OCI-LY7 (cell line): ENCODE measurements around the gene TRHDE. TPM values are rescaled to one million over a fixed set of nuclear protein-coding genes. Genes with fewer than 3 reads are reported as not detected.
A peak's percentile ranks its signal among the peaks of the same experiment; 100 is the strongest.

Source experiments
- BruUV-seq: library from RNA; stranded (reverse); fragments of 400-500 nt; replicated peaks from 2 replicates; lab custom pipeline; 2021; lab: Mats Ljungman, UMichigan
- CTCF ChIA-PET: fragments of 300-600 bp; sonication (Branson Sonifier 250); formaldehyde crosslinking; loops from one replicate; lab custom pipeline; 2022; ENCODE audit warnings: antibody characterized with exemption; ENCODE audit not compliant: unreplicated experiment; lab: Charles Lee
- POLR2A ChIA-PET: fragments of 300-600 bp; sonication (Branson Sonifier 250); formaldehyde crosslinking; loops from one replicate; lab custom pipeline; 2022; ENCODE audit warnings: antibody characterized with exemption; lab: Charles Lee
- DNase-seq: peaks from one replicate; pipeline ENCODE4 v3.0.0-alpha.2; 2015; ENCODE audit warnings: low spot score
- H2AFZ ChIP-seq: fragments of 200-600 bp; sonication (generic), shearing (Covaris generic); 2 replicates; pipeline ENCODE4 v1.6.1; 2014; ENCODE audit warnings: mild to moderate bottlenecking, antibody characterized with exemption, low read length, moderate library complexity
- H3K27ac ChIP-seq: fragments of 200-600 bp; sonication (generic); 2 replicates; pipeline ENCODE4 v1.5.1; 2014; ENCODE audit warnings: mixed run types, low read depth, mild to moderate bottlenecking, moderate library complexity, low read length, inconsistent platforms; ENCODE audit not compliant: poor library complexity, severe bottlenecking
- H3K36me3 ChIP-seq: fragments of 200-600 bp; sonication (generic); 2 replicates; pipeline ENCODE4 v1.6.1; 2014; ENCODE audit warnings: mild to moderate bottlenecking, antibody characterized with exemption, low read length, moderate library complexity, mixed read lengths; ENCODE audit not compliant: insufficient read depth
- H3K4me1 ChIP-seq: fragments of 200-600 bp; sonication (generic); 2 replicates; pipeline ENCODE4 v1.5.1; 2014; ENCODE audit warnings: mild to moderate bottlenecking, low read length; ENCODE audit not compliant: insufficient read depth, poor library complexity, severe bottlenecking
- H3K4me2 ChIP-seq: fragments of 200-600 bp; sonication (generic); 2 replicates; pipeline ENCODE4 v1.6.1; 2014; ENCODE audit warnings: mild to moderate bottlenecking, low read length
- H3K4me3 ChIP-seq: fragments of 200-600 bp; sonication (generic); 2 replicates; pipeline ENCODE4 v1.5.1; 2014; ENCODE audit warnings: mild to moderate bottlenecking, low read depth, low read length; ENCODE audit not compliant: poor library complexity, severe bottlenecking
- H3K79me2 ChIP-seq: fragments of 200-600 bp; sonication (generic); 2 replicates; pipeline ENCODE4 v1.6.1; 2016; ENCODE audit warnings: low read depth, mild to moderate bottlenecking, low read length, moderate library complexity, mixed read lengths; ENCODE audit not compliant: insufficient read depth
- H3K9me2 ChIP-seq: fragments of 200-600 bp; sonication (generic); 2 replicates; pipeline ENCODE4 v1.6.1; 2016; ENCODE audit warnings: mild to moderate bottlenecking, low read length, mixed read lengths; ENCODE audit not compliant: insufficient read depth
- H3K9me3 ChIP-seq: fragments of 200-600 bp; sonication (generic); 2 replicates; pipeline ENCODE4 v1.6.1; 2014; ENCODE audit warnings: mild to moderate bottlenecking, mixed run types, low read length, mixed read lengths
- H4K20me1 ChIP-seq: fragments of 200-600 bp; sonication (generic); 2 replicates; pipeline ENCODE4 v1.6.1; 2014; ENCODE audit warnings: mild to moderate bottlenecking, antibody characterized with exemption, low read length, moderate library complexity, mixed read lengths; ENCODE audit not compliant: insufficient read depth
- EZH2phosphoT487 ChIP-seq: fragments of 200-600 bp; sonication (generic); IDR thresholded peaks from 2 replicates; pipeline ENCODE4 v1.6.1; 2018; ENCODE audit warnings: low read depth, borderline replicate concordance, mild to moderate bottlenecking, mixed run types, antibody characterized with exemption, low read length, moderate library complexity, mixed read lengths
- intact Hi-C: fragments of 100-400 bp; cut with micrococcal nuclease; formaldehyde crosslinking; loops from one replicate; pipeline ENCODE4 v1.10.0; 2022; ENCODE audit not compliant: unreplicated experiment
- total RNA-seq, 2 experiments: library from RNA; depleted of rRNA in 1 of 2; stranded (reverse); fragments of >200 nt in 1 of 2; shearing (Covaris generic) in 1 of 2; gene quantifications; 2 replicates each; pipeline ENCODE4 v1.2.3, GENCODE V29; 2014 to 2022
- TF ChIP-seq, protein P1 (sequence below): fragments of 200-600 bp; sonication (generic); conservative IDR thresholded peaks from 2 replicates; pipeline ENCODE4 v1.5.1; 2014; ENCODE audit warnings: mild to moderate bottlenecking, antibody characterized with exemption, low read length, moderate library complexity, mixed read lengths

TRHDE gene
- total RNA-seq, 2 experiments from 2014 or later = not detected

DNA sequence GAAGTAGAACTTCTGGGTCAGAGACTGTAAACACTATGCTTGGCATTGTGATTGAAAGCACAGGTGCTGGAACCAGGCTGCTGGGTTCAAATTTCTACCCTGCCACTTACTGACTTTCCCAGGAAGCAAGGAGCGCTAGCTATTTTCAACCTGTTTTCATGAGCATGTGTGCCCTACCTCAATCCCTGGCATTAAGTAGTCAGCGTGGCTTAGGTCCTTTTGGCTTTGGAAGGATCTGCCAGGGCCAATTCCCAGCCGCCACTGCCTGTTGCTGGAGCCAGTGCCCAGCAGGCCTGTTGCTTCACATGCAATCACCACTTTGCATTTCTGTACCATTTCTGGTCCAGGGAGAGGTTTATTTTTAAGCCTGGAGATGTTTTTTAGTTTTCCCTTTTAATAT lies 196.3 kb downstream of the TRHDE start:
- intact Hi-C loops = no loop called here
- Histone ChIP-seq H3K27ac (no peak overlapping the region), H3K4me2 (no peak overlapping the region), H3K9me2 (no peaks in the 10 kb centered on the region), H2AFZ (no peak overlapping the region), H3K4me1 (no peaks in the 10 kb centered on the region), H3K9me3 (no peaks in the 10 kb centered on the region), H4K20me1 (no peaks in the 10 kb centered on the region), H3K36me3 (no peaks in the 10 kb centered on the region), H3K4me3 (no peak overlapping the region), H3K79me2 (no peaks in the 10 kb centered on the region)
- no peak for TF ChIP-seq EZH2phosphoT487
- TF ChIP-seq, protein P1, sequence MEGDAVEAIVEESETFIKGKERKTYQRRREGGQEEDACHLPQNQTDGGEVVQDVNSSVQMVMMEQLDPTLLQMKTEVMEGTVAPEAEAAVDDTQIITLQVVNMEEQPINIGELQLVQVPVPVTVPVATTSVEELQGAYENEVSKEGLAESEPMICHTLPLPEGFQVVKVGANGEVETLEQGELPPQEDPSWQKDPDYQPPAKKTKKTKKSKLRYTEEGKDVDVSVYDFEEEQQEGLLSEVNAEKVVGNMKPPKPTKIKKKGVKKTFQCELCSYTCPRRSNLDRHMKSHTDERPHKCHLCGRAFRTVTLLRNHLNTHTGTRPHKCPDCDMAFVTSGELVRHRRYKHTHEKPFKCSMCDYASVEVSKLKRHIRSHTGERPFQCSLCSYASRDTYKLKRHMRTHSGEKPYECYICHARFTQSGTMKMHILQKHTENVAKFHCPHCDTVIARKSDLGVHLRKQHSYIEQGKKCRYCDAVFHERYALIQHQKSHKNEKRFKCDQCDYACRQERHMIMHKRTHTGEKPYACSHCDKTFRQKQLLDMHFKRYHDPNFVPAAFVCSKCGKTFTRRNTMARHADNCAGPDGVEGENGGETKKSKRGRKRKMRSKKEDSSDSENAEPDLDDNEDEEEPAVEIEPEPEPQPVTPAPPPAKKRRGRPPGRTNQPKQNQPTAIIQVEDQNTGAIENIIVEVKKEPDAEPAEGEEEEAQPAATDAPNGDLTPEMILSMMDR = no peak
- no TSS peak for BruUV-seq
- no peak for DNase-seq
- CTCF ChIA-PET = no interaction called here
- POLR2A ChIA-PET = no interaction called here

DNA sequence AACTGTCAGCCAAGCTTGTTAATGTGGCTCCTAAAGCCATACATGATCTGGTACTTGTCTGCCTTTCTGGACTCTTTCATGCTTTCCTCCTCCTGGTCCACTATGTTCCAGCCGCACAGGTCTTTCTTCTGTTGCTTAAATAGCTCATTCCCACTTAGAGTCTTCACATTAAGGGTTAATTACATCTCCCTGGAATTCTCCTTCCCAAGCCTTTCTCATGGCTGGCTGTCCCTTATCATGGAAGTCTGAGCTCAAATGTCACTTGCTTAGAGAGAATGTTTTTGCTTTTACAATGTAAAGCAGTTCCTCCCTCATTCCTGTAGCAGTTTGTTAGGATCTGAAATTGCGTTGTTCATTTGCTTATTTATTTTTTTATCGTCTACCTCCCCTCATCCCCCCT lies 199.6 kb downstream of the TRHDE start:
- Histone ChIP-seq H4K20me1 (no peaks in the 10 kb centered on the region), H3K79me2 (no peaks in the 10 kb centered on the region), H2AFZ (no peak overlapping the region), H3K27ac (no peak overlapping the region), H3K4me1 (no peaks in the 10 kb centered on the region), H3K4me2 (no peak overlapping the region), H3K9me3 (no peaks in the 10 kb centered on the region), H3K9me2 (no peaks in the 10 kb centered on the region), H3K4me3 (no peak overlapping the region), H3K36me3 (no peaks in the 10 kb centered on the region)
- no TSS peak for BruUV-seq
- TF ChIP-seq, protein P1 = no peak
- no peak for TF ChIP-seq EZH2phosphoT487
- ChIA-PET CTCF (no interaction called here), POLR2A (no interaction called here)
- intact Hi-C loops = no loop called here
- no peak for DNase-seq

DNA sequence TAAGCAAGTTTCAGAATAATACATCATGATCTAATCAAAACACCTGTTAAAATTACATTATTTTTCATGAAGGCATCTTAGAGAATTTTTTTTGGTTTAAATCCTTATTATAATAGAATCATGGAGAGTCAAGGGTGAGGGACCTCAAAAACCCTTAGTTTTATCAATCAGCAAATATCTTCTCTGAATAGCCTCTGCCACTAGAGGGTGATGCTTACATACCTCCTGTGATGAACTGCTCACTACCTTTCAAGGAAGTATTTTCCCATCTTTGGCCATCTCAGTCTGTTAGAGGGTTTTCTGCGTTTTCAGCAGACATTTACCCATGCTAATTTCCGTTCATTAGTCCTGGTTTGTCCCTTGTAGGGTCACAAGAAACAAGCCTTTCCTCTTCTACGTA lies 200.2 kb downstream of the TRHDE start:
- H3K4me1 ChIP-seq = no peaks in the 10 kb centered on the region
- no peaks in the 10 kb centered on the region for H3K9me3 ChIP-seq
- no peak overlapping the region for H2AFZ ChIP-seq
- H3K4me3 ChIP-seq = no peak overlapping the region
- peak; percentile 17 for DNase-seq
- ChIA-PET POLR2A (no interaction called here), CTCF (no interaction called here)
- H3K27ac ChIP-seq = no peak overlapping the region
- H3K79me2 ChIP-seq = no peaks in the 10 kb centered on the region
- no peaks in the 10 kb centered on the region for H3K36me3 ChIP-seq
- H4K20me1 ChIP-seq = no peaks in the 10 kb centered on the region
- BruUV-seq = no TSS peak
- intact Hi-C loops = no loop called here
- no peak for TF ChIP-seq EZH2phosphoT487
- TF ChIP-seq, protein P1 = peak; percentile 45; the same call in 1 of the 2 replicates
- no peak overlapping the region for H3K4me2 ChIP-seq
- no peaks in the 10 kb centered on the region for H3K9me2 ChIP-seq
